DMS 273 (cell line): ENCODE measurements around the gene BBS7.

Experiments
- DNase-seq: peaks from one replicate; lab custom pipeline; 2025; ENCODE audit not compliant: unreplicated experiment; lab: John Stamatoyannopoulos, UW

BBS7 gene

DNA sequence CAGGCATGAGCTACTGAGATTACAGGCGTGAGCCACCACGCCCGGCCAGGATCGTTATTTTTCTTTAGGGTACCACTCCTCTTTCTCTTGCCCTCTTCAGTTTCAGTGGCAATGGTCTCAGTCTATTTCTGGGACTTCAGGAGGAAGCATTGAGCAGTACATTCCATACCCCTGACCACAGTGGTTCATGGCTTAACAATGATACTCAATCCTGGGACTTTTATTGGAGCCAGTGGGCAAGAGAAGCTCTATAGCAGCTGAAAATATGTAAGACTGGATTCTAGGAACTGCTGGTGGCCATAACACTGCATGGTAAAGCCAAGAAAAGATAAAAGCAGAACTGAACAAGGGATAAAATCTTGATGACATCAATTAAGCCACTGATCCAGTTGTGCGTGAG lies 40.8 kb downstream of the BBS7 start:
- DNase-seq: no peak

DNA sequence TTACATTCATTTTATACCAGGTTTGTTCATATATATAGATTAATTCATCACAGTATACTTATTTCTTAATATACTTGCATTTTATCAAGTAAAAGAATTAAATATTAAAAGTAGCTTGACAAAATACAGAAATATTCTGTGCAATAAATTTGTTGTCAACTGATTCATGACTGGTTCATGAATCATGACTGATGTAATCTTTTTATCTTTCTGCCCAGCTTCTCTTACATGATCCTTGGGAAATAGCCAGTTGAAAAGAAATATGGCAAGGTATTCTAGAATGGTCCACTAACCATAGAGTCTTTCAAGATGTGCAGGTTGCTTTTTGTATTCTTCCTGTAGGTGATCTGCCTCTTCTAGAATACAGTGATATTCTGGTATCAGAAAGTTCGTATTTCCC lies 42.4 kb downstream of the BBS7 start:
- DNase-seq: no peak

DNA sequence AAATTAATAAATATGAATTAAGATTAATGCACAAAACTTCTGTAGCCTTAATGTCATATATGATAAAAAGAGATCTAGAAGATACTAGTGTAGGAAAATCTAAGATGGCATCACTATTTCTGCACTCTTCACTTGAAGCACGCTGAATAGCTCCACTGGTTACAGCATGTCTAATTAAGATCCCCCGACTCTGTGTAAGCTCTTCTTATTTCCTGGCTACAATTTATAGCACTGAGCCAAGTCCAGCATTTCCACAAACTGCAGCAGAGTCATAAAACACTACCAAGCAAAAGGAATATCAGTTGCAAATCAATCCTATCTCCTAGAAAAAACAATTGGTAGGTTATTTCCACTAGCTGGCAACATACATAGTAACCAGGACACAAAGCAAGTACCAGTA lies 45.3 kb downstream of the BBS7 start:
- no peak for DNase-seq

DNA sequence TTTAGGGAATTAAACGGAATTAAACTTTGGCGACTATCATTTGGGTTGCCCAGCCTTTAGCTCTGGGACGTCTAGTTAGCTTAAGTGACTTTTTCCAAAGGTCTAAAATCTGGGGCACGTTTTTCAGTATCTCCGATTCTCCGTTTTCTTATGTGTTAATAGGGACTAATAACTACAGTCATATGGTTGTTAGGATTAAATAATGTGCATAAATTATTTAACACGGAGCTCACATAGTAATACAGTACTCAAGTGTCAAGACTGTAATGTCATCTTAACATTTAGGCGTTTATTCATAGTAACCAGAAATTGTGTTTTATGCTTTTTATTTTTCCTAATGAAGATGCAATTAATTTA lies 46.1 kb downstream of the BBS7 start:
- no peak for DNase-seq

DNA sequence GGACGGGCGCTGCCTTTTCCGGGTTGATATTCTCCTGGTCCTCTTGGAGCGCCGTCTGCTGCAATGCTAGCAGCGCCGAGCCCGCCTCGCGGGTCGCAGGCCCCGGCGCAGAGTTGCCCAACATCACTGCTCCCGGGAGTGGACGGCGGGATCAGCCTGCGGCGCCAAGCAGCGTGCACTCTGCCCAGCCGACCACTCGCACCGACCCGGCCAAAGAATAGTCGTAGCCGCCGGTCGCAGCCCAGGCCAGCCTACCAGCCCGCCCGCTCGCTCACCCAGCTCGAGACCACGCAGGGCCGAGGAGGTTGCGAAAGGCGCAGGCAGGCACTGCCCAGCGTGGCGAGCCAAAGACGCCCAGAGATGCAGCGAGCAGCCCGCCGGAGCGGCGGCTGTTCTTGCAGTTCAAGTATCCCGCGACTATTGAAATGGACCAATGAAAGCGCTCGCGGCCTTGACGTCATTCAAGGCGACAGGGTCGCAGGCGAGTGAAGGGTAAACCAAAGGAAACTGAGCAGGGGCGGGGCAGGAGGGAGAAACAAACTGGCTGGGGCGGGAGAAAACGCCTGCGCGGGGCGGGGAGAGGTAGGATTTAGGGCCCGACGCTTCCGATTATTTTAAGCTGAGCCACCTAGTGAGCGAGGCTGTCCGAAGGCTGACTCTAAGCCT lies 46.6 kb downstream of the BBS7 start, which contains the start of gene CCNA2:
CCNA2 (minus strand) TSS at position 379 of the 666 bp plus-strand sequence; CDS start at position 124, 255 bp downstream.
- DNase-seq: peak; percentile 97

DNA sequence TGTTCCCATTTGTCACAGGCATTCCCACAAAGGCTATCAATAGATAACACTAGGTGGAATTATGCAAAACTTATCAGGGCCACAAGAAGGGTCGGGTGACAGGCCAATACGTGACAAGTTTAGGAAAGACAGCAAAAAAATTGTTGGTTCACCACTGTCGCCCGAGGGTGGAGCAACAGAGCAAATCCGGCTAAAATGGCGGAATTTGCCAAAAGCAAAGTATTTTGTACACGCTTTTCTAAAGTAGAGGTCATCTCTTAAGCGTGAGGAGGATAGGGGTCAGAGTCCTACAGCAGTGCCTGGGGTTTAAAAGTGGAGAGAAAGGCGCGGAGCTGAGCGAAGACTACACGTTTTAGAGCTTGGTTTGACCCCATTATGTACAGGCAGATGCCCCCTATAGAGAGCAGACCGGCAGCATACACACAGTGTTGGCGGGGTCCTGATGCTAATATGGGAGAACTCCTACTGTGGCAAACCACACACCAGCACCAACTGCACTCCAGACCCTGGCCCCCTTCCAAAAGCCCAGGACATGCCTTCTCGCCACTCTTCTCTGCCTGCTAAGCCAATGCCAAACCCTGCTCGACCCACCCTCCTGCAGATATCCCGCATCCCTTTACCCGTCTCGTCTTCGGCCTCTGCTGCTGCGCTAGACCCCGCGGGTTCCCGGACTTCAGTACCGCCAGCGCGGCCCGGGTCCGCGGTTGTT lies 47.3 kb downstream of the BBS7 start:
- peak; percentile 65 for DNase-seq

DNA sequence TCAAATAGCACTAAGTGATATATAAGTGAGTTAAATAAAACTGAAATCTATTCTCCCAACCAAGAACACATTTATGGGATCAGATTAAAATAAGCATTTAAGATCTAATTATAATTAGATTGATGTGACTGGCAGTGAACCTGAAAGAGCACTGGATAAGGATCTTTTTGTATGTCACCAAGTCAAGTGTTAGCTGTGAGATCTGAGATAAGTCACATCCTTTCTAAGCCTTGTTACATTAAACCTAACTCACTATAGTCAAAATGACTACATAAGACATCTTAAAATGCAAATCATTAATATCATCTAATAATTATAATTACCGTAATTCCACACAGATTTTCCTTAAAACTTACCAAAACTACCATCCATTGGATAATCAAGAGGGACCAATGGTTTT lies 48.2 kb downstream of the BBS7 start:
- no peak for DNase-seq

DNA sequence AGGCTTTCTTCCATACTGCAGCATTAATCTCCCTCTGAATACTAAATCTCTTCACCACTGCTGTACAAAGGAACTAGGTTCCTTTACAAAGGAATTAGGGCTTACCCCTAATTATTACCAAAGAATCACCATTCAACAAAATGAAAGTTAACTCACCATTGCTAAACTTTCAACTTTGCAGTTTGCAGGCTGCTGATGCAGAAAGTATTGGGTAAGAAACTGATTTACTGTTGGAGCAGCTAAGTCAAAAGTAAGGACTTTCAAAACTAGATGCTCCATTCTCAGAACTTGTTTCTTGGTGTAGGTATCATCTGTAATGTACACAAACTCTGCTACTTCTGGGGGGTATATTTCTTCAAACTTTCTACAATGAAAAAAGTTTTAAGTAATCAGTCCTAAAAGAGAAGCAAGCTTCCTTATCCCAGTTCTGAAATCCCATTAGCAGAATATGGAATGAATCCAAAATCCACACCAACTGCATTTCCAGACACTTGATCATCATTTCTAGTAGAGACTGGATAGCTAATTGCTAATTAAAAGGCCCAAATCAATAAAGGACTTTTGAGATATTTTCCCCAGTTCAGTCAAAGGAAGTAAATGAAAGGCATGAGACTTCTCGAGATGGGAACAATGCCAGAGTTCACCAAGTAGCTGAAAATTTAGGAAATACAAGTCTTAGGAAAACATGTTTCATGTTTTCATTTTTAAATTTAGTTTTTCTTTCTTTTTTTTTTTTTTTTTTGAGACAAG lies 50.9 kb downstream of the BBS7 start:
- no peak for DNase-seq

DNA sequence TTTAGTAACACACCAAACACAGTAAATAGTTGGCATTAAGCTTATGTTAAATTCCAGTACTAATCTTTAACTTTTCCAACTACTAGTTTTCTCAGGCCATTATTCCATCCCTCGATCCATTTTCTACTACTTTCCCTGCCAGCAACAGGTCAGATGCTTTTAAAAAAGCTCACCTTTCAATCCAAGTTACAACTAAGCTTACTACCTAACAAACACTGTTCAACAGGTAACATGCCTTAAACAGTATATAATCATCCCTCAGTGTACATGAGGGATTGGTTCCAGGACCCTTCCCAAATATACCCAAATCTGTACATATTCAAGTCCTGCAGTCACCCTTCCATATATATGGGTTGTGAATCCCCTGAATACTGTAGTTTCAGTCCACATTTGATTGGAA lies 52.1 kb downstream of the BBS7 start:
- DNase-seq: no peak

DNA sequence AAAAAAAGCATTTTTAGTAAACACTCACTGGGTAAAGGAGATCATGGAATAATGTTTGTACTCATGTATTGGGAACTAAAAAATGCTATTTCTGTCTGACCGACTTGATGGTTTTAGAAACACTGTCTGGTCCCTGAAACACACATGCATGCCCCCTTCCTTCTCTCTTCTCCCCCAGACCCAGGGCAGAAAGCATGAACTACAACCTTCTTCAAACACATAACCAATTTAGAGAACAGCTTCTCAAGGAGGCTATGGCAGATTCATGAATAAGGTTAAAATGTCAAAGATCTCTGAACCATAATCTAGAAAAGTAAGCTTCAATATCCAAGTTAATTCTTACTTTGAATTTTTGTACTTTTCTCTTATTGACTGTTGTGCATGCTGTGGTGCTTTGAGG lies 52.6 kb downstream of the BBS7 start:
- DNase-seq: no peak

DNA sequence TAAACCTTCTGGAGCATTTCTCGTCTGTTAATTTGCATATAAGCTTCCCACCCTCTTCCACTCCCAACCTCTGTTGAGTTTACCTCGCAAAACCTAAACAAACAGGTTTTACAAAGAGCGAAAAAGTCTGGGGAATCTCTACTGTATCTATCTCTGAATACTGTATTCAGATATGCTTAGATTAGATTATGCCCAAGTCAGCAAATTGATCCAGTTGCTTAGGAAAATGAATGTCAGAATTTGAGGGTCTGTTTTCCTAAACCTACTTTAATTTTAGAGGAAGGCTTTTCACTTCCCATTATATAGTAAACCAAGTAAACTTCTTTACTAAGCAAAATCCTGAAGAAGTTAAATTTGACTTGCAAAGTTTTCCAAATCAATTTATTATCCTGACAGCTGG lies 53.3 kb downstream of the BBS7 start:
- DNase-seq: no peak

DNA sequence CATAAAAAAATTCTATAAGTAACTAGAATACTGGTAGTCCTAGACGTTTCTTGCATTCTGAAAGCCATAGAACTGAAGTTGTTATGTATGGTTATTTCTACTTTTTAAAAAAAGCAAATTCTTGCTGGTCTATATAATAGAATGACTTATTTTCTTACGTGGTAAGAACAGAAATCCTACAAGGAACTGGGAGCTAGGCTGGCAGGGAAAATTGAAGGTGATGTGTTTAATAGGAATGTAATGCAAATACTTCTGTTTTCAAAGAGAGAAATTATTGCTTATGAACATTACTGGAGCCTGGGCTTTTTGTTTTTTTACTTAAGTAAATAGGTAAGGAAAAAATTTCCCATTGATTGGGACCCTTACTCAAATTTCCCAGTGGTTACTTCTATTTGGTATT lies 55.5 kb downstream of the BBS7 start:
- no peak for DNase-seq

DNA sequence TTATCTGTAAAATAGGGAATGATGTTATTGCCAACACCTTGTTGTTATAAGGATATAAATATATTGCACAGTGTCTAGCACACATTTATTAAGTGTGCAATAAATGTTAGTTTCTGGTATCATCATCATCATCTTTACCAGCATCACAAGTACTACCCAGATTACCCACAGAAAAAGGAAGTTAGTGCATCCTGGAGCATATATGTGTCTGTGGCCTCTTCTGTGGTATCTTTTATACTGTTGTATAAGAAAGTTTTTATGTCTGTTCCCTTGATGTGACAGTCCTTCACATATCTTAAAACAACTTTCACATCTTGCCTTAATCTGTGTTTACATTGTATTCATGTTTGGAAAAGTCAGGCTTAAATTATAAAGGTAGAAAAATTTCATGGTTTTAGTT lies 59.2 kb downstream of the BBS7 start:
- DNase-seq: no peak

DNA sequence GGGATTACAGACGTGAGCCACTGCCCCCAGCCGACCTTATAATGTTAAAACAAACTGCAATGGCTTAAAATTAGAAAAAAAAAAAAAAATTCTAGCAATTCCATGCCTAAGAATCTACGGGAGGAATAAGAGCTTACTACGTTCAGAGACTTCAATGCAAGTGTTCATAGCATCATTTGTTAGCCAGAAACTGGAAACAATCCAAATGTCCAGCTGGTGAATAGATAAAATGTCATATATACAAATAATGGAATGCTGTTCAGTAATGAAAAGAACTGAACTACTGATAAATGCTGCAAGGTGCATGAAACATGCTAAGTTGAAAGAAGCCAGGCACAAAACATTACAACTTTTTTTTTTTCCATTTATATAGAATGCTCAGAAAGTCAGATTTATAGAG lies 63.9 kb downstream of the BBS7 start:
- DNase-seq: no peak

DNA sequence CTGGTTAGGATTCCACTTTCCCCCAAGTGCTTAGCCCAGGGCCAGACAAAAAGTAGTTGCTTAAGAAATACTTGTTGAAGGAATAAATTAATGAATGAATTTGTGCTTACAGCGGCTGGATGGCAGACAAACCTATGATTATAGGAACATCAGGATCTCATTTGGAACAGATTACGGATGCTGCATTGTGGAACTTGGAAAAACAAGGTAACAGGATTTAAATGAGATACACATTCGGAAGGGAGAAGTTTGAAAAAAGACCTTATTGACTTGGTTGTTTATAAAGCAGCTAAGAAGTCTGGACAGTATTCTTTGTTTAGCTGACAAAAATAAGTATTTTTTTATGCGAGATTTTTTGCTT lies 68.6 kb downstream of the BBS7 start:
- DNase-seq: no peak

DNA sequence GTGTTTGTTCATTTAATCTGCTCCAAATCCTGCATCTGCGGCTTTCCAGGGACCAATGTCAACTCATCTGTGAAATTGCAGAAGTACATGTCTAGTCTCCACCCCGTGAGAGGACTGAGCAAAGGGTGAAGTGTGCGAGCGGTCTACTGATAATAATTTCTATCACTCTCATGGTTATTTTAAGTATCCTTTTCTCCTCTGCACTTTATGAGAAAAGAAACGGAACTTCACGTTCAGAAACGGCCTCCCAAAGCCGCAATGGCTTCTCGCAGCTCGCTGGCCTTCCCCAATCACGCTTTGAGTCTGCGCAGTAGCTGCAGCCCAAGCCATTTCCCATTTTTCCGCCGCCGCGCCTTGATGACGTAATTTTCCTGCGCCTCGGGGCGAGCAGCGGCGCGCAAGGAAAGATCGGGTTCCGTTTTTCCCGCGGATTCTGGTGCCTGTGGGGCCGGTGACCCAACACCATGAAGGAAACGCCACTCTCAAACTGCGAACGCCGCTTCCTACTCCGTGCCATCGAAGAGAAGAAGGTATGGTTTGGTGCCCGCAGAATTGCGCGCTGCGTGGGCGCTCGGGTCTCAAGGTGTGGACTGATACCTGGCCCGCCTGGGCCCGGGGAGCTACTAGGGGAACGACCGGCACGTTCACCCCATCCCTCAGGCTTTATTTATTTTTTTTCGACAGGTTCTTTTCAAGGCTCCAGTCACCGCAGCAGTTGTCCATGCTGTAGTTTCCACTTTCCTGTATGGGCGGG lies 69.1 kb downstream of the BBS7 start, which contains the start of gene EXOSC9:
EXOSC9 (plus strand) TSS at position 363 of the 754 bp plus-strand sequence; CDS start at position 465, 102 bp downstream.
- peak; percentile 96 for DNase-seq

DNA sequence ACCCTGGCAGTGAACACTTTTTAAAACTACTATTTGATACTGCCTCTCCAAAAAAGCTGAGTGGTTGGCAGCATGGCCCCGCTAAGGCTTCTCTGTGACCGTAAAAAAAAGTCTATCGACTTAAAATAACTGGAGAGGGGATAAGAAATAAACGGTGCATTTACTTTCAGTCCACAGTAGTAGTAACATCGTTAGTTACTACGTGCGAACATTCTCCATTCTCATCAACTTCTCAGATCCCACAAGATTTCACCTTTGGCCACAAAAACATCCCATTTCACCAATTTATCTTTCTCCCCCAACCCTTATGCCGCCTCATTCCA lies 69.7 kb downstream of the BBS7 start:
- DNase-seq: no peak

DNA sequence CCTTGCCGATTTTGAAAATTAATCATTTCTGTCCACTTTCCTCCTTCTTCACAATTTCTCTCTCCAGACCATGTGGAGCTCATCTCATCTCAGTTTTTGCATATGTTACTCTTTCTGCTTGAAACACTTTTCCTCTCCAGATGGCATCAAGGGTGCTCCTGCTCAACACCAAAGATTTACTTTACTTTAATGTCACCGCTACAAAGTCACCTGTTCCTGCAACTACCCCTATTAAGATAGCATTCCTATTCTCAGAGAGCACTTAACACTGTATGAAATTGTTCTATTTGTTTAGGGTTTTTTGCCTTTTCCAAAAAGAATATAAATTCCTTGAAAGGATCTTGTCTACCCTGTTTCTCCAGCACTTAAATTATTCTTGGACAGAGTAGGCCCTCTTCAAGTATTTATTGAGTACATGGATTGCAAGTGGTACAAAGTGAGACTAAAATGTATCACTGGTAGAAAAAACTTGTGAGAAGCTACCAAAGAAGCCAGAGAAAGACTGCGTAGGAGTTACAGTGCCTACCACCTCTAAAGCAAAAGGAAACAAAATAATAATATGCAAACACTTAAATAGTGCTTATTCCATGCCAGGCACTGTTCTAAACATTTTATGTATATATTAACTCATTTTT lies 70.3 kb downstream of the BBS7 start:
- no peak for DNase-seq

DNA sequence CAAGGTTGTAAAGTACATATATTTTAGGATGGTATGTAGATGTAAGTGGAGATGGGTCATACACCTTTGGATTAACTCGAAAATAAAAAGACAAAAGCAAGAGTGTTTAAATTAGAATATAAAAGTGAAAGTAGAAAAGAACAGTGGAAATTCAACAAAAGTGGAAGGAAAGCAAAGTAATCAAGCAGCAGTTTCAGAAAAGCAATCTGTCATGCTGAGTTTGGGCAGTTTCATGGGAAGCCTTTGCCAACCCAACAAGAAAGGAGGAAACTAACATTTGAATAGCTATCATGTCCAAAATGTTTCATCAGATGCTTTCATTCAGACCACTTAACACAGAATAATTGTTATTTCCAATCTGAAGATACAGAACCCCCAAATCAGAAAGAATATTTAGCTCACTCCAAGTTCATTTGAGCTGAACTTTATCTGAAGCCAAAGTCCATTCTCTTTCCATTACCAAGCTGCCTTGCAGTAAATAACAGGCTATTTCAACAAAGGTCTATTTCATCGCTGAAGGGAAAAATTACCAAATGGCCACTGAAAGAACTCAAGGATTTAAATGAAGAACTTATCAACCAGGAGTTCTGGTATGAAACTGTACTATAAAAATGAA lies 71.0 kb downstream of the BBS7 start:
- no peak for DNase-seq

DNA sequence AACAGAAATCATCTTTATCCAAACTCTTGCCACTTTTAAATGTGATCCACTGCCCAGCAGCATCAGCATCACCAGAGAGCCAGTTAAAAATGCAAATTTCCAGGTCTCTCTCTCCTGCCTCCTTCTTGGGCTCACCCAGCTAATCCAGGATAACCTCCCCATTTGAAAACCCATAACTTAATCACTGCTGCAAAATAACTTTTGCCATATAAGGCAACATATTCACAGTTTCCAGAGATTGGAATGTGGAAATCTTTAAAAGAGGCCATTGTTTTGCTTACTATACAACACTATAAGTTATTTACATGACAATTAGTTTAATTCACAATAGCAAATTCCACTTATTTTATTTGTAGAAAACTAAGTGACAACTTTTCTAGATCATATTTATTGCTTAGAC lies 74.0 kb downstream of the BBS7 start:
- DNase-seq: no peak
